HT1080 (cell line): ENCODE measurements around the gene ADGRD2. TPM values are rescaled to one million over a fixed set of nuclear protein-coding genes. Genes with fewer than 3 reads are reported as not detected.

ENCODE experiments used
- DNase-seq: peaks from one replicate; pipeline ENCODE4 v3.0.0-alpha.2; 2015; ENCODE audit warnings: low read depth
- total RNA-seq: library from RNA; depleted of rRNA; stranded (reverse); fragments of >200 nt; shearing (Covaris generic); gene quantifications from 2 replicates; pipeline ENCODE4 v1.2.3, GENCODE V29; 2014

Gene ADGRD2
- total RNA-seq, 1 experiment from 2014 or later: not detected

GRCh38 chr9:124495126-124496074, 45.1 kb downstream of the ADGRD2 start:
- no peak for DNase-seq

- DNase-seq: no peak
These were observed 45.8 kb downstream of the ADGRD2 start for GRCh38 chr9:124496075-124496449.

GRCh38 chr9:124496463-124496862, 46.2 kb downstream of the ADGRD2 start:
- no peak for DNase-seq

GRCh38 chr9:124497441-124497840, 47.2 kb downstream of the ADGRD2 start:
- no peak for DNase-seq

GRCh38 chr9:124498040-124498439, 47.8 kb downstream of the ADGRD2 start:
- no peak for DNase-seq

GRCh38 chr9:124498499-124499146, 48.4 kb downstream of the ADGRD2 start:
- no peak for DNase-seq

- DNase-seq: no peak
These were observed 49.0 kb downstream of the ADGRD2 start for GRCh38 chr9:124499216-124499615.

GRCh38 chr9:124500028-124500795, 50.0 kb downstream of the ADGRD2 start:
- no peak for DNase-seq

- DNase-seq: no peak
These were observed 50.8 kb downstream of the ADGRD2 start for GRCh38 chr9:124500796-124501611.

GRCh38 chr9:124501771-124502320, 51.6 kb downstream of the ADGRD2 start:
- DNase-seq: no peak

GRCh38 chr9:124502711-124503702, 52.8 kb downstream of the ADGRD2 start:
- no peak for DNase-seq

- no peak for DNase-seq
These were observed 53.7 kb downstream of the ADGRD2 start for GRCh38 chr9:124503713-124504529.

GRCh38 chr9:124504530-124505005, 54.3 kb downstream of the ADGRD2 start:
- no peak for DNase-seq

GRCh38 chr9:124505006-124505900, 55.0 kb downstream of the ADGRD2 start:
- no peak for DNase-seq

- DNase-seq: no peak
These were observed 55.7 kb downstream of the ADGRD2 start for GRCh38 chr9:124505901-124506346.

GRCh38 chr9:124506433-124506832, 56.2 kb downstream of the ADGRD2 start:
- no peak for DNase-seq
